C4-2B (cell line): ENCODE data around the gene SKAP2.

Experiments
- CTCF ChIP-seq: fragments of 450-650 bp; conservative IDR thresholded peaks from 2 replicates; pipeline ENCODE4 v1.5.1; 2017; ENCODE audit warnings: mild to moderate bottlenecking
- ZFX ChIP-seq: fragments of 450-650 bp; IDR thresholded peaks from 2 replicates; pipeline ENCODE4 v1.6.1; 2017

- TF ChIP-seq CTCF (no peak), ZFX (no peak)
Measured at GRCh38 chr7:26680587-26680986, 183.8 kb downstream of the SKAP2 start.
